ENCODE results near the gene TMEM164. TPM values are rescaled to one million over a fixed set of nuclear protein-coding genes. Genes with fewer than 3 reads are reported as not detected.

The TMEM164 gene
- polyA plus RNA-seq, 1 donor (not counting 4 experiments of a cell fraction or from before 2014, with no cell fraction given), result 15.3 TPM

DNA sequence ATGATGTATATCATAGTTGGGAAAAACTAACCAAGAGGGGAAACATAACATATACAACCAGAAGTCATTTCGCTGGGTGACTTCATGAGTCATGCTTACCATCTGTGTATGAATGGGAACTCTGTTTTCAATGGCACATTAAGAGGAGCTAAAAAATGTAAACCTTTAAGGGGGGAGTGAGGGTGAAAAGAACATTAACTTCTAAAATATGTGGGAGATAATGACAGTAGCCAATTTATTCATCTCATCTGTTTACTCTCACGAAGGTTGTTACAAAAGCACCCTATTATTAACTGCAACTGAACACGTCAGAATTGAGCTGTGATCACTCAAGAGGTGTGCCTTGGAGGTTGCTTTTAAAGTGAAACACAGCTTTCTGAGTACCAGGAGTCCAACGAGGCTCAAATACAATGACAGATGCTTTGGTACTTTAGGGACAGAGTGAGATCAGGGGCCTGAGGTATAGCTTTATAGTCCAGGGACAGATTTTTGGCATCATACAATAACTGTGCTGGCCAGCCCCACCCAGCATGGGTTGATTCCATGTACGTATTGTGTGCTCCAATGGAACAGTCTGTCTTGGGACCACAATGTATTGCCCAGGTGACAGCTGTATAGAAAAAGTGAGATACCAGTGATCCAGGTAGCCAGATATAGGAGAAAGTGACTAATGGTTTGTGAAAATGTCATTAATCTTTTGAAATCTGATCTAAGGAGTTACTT, 207.7 kb downstream of the TMEM164 start:
- H3K4me1 ChIP-seq (ENCODE audit: control insufficient read depth, extremely low read depth, insufficient read depth, low read length), result peaks cover 27% of the 10 kb centered on the region
- no peaks in the 10 kb centered on the region for H3K9me3 ChIP-seq (ENCODE audit: control insufficient read depth, low read depth, low read length)
- no peaks in the 10 kb centered on the region for H3K9me1 ChIP-seq (ENCODE audit: control insufficient read depth, extremely low read depth, insufficient read depth, low read length)
- peak overlapping the region; percentile 46 for H3K4me2 ChIP-seq (ENCODE audit: control insufficient read depth, extremely low read depth, insufficient read depth, low read depth, low read length)
- dilution Hi-C loops (cut with MboI; ENCODE audit: extremely low pct_ligation_motif_present, low sequenced_read_pairs), result no loop called here
- no peaks in the 10 kb centered on the region for H4K20me1 ChIP-seq (ENCODE audit: control insufficient read depth, extremely low read depth, insufficient read depth, low read length)
- DNase-seq (ENCODE audit: low read depth, low spot score) (peak; percentile 42), FAIRE-seq (peak; percentile 23)
- H3K36me3 ChIP-seq (ENCODE audit: control insufficient read depth in 2 of 2, extremely low read depth in 1 of 2, insufficient read depth in 2 of 2, low read length in 2 of 2), result no peaks in the 10 kb centered on the region
- H3K9ac ChIP-seq (ENCODE audit: control insufficient read depth, extremely low read depth, insufficient read depth, low read length), result peak overlapping the region; percentile 29
- peak overlapping the region; percentile 83 for H3K27ac ChIP-seq (ENCODE audit: control insufficient read depth, insufficient read depth, low read length)
- H3K4me3 ChIP-seq (ENCODE audit: control insufficient read depth in 2 of 3, extremely low read depth in 1 of 3, insufficient read depth in 2 of 3, low read depth in 1 of 3, low read length in 3 of 3), result no peak overlapping the region
- H3K79me2 ChIP-seq (ENCODE audit: control insufficient read depth, insufficient read depth, low read length), result no peaks in the 10 kb centered on the region
- no peaks in the 10 kb centered on the region for H3K27me3 ChIP-seq (ENCODE audit: control insufficient read depth, extremely low read depth, insufficient read depth, low read length)
- no peak for TF ChIP-seq EZH2 (IDR thresholded peaks at IDR 0.05; ENCODE audit: low read length)
- TF ChIP-seq, protein P1, sequence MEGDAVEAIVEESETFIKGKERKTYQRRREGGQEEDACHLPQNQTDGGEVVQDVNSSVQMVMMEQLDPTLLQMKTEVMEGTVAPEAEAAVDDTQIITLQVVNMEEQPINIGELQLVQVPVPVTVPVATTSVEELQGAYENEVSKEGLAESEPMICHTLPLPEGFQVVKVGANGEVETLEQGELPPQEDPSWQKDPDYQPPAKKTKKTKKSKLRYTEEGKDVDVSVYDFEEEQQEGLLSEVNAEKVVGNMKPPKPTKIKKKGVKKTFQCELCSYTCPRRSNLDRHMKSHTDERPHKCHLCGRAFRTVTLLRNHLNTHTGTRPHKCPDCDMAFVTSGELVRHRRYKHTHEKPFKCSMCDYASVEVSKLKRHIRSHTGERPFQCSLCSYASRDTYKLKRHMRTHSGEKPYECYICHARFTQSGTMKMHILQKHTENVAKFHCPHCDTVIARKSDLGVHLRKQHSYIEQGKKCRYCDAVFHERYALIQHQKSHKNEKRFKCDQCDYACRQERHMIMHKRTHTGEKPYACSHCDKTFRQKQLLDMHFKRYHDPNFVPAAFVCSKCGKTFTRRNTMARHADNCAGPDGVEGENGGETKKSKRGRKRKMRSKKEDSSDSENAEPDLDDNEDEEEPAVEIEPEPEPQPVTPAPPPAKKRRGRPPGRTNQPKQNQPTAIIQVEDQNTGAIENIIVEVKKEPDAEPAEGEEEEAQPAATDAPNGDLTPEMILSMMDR (optimal IDR thresholded peaks at IDR 0.05 in 1 of 3, IDR thresholded peaks at IDR 0.05 in 1 of 3, conservative IDR thresholded peaks at IDR 0.05 in 1 of 3; ENCODE audit: extremely low read depth in 1 of 3, insufficient read depth in 2 of 3, low read length in 3 of 3), result no peak
- no peak overlapping the region for H2AFZ ChIP-seq (ENCODE audit: control insufficient read depth, low read length)

DNA sequence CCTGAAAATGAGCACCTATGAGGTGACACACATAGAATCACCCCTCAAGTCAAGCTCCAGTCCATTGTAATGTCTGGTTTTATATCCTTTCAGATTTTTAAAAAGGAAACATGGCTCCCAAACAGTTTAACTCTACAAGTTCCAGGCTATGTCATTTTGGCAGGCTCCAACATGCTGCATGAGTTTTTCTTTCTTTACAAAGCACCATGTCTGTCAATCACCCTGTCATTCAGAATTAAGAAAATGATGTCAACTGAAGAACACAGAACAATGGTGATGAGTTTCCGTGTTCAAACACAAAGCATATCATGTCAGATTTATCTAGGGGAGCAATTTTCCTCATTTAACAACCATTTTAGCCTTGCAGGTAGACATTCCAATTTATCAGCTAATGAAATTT, 208.4 kb downstream of the TMEM164 start:
- FAIRE-seq (peak; percentile 53), DNase-seq (ENCODE audit: low read depth, low spot score) (no peak)
- Histone ChIP-seq H3K9me1 (ENCODE audit: control insufficient read depth, extremely low read depth, insufficient read depth, low read length) (no peaks in the 10 kb centered on the region), H2AFZ (ENCODE audit: control insufficient read depth, low read length) (no peak overlapping the region), H4K20me1 (ENCODE audit: control insufficient read depth, extremely low read depth, insufficient read depth, low read length) (no peaks in the 10 kb centered on the region), H3K27ac (ENCODE audit: control insufficient read depth, insufficient read depth, low read length) (peak overlapping the region; percentile 83), H3K4me3 (ENCODE audit: control insufficient read depth in 2 of 3, extremely low read depth in 1 of 3, insufficient read depth in 2 of 3, low read depth in 1 of 3, low read length in 3 of 3) (no peak overlapping the region), H3K9me3 (ENCODE audit: control insufficient read depth, low read depth, low read length) (no peaks in the 10 kb centered on the region), H3K27me3 (ENCODE audit: control insufficient read depth, extremely low read depth, insufficient read depth, low read length) (no peaks in the 10 kb centered on the region), H3K79me2 (ENCODE audit: control insufficient read depth, insufficient read depth, low read length) (no peaks in the 10 kb centered on the region), H3K9ac (ENCODE audit: control insufficient read depth, extremely low read depth, insufficient read depth, low read length) (no peak overlapping the region), H3K4me1 (ENCODE audit: control insufficient read depth, extremely low read depth, insufficient read depth, low read length) (peaks cover 27% of the 10 kb centered on the region), H3K4me2 (ENCODE audit: control insufficient read depth, extremely low read depth, insufficient read depth, low read depth, low read length) (no peak overlapping the region), H3K36me3 (ENCODE audit: control insufficient read depth in 2 of 2, extremely low read depth in 1 of 2, insufficient read depth in 2 of 2, low read length in 2 of 2) (no peaks in the 10 kb centered on the region)
- dilution Hi-C loops (cut with MboI; ENCODE audit: extremely low pct_ligation_motif_present, low sequenced_read_pairs), result no loop called here
- TF ChIP-seq EZH2 (IDR thresholded peaks at IDR 0.05; ENCODE audit: low read length), result no peak
- TF ChIP-seq, protein P1 (optimal IDR thresholded peaks at IDR 0.05 in 1 of 3, IDR thresholded peaks at IDR 0.05 in 1 of 3, conservative IDR thresholded peaks at IDR 0.05 in 1 of 3; ENCODE audit: extremely low read depth in 1 of 3, insufficient read depth in 2 of 3, low read length in 3 of 3), result no peak
